HG03342 (cell line): ENCODE results near the gene PIP5KL1.
"Not testable (repeated sequence)": the region's sequence is repeated elsewhere in the genome, so short reads cannot be mapped to it uniquely, and the experiment has no call there.

ENCODE experiments used
- ATAC-seq: cut with Tn5 transposase; IDR thresholded peaks from one replicate; pipeline ENCODE4 v1.9.1; 2021; ENCODE audit warnings: mild to moderate bottlenecking, moderate library complexity; ENCODE audit not compliant: unreplicated experiment

The PIP5KL1 gene

DNA sequence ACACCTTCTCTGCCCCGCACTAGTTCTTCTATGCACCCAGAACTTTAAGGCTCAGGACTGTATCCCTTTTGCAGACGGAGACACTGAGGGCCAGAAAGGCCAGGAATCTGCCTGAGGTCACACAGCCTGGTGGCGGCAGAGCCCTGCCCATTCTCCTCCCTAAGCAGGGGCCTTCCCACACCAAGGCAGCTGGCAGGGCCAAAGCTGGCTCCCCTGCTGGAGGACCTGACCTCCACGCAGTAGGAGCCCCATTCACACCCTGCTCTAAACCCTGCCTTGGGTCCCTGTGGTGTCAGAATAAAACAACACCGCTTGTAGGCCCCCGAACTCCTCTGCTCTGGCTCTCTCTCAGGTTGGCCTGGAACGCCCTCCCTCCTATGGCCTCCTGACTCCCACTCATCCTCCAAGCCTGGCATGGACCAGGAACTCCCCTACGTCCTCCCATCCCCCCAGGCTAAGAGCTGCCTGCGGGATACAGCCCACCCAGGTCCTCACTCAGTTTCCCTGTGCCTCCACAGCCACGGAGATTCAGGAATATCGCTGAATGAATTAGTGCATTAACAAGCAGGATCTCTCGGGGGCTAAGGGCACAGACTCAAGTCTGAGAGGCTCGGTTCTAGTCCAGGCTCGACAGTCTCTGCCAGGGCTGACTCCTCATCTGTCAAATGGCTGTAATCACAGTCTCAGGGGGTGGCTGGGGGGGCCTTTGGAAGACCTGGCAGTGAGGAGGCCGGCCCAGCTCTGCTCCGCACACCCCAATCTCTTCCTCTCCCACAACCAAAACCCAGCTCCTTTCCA, 34.0 kb downstream of the PIP5KL1 start:
- ATAC-seq: no peak

DNA sequence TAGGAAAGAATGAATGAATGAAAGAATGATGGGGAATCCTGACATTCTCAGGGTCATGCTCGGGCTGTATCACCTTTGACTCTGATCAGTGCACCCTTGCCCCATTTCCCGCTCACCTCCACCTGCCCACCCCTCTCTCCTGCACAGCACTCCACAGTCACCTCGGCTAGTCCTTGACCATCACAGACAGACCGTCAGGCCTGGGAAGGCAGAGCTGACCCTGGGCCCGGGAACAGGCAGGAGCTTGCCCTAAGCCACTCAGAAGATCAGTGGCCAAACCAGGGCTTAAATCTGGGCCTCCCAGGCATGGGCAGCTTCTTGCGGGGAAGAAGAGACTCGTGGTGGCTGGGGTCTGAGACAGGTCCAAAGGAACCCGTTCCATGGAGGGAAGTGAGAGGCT, 34.8 kb downstream of the PIP5KL1 start:
- no peak for ATAC-seq

DNA sequence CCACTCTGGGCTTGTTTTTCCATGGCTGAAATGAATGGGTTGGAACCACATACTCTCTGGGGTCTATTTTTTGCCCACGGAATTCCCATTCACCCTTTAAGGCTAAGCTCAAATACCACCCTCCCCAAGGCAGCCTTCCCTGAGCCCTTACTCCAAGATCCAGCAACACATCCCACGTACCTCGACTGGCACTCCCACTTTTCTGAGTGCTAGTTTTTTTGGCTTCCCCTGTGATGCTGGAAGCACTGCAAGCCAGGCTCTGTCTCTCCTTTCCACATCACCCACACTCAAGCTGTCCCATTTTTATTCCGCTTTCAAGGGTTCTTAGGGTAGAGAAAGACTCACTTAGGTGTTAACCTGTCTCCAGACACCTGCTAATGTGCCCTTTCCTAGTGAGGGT, 37.2 kb downstream of the PIP5KL1 start:
- ATAC-seq: no peak

DNA sequence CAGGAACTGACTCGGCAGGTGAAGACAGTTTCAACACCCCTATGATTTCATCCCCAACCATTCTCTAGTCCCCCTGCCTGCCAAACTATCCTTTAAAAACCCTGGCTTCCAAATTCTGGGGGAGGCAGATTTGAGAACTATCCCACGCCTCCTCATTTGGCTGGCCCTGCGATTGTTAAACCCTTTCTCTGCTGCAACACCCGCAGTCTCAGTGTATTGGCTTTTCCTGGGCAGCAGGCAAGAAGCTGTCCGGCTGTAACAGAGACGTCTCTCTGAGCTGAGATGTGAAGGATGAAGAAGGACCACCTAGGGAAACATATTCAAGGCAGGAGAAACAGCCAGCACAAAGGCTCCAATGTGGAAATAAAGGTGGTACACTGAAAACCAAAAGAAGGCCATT, 37.7 kb downstream of the PIP5KL1 start:
- ATAC-seq: no peak

DNA sequence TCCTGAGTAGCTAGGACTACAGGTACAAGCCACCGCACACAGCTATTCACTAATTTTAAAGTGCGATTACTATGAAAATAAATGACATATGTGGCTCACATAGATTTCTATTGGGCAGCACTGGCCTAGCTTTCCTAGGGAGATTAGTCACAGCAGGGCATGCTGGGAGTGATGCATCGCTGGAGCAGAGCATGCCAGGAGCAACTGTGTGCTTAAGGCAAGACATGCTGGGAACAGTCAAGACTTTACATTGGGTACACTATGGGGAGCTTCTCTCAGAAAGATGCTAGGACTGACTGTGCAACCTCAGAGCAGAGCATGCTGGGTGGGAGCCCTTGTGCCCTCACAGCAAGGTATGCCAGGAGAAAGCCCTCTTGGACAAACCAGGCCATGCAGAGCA, 40.5 kb downstream of the PIP5KL1 start:
- no peak for ATAC-seq

DNA sequence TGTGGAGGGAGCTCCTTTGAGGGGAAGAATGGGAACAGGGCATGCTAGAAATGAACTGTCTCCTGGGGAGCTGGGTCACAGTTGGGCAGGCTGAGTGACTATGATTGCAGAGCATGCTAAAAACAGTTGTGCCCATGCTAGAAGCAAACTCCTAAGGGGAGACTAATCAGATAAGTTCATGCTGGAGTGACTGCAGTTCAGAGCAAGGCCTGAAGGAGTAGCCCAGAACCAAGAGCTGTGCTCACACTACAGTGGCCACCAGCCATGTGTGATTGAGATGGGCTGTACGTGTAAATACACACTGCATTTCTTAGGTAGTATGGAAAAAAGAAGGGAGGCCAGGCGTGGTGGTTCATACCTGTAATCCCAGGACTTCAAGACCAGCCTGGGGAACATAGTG, 42.8 kb downstream of the PIP5KL1 start:
- no peak for ATAC-seq

DNA sequence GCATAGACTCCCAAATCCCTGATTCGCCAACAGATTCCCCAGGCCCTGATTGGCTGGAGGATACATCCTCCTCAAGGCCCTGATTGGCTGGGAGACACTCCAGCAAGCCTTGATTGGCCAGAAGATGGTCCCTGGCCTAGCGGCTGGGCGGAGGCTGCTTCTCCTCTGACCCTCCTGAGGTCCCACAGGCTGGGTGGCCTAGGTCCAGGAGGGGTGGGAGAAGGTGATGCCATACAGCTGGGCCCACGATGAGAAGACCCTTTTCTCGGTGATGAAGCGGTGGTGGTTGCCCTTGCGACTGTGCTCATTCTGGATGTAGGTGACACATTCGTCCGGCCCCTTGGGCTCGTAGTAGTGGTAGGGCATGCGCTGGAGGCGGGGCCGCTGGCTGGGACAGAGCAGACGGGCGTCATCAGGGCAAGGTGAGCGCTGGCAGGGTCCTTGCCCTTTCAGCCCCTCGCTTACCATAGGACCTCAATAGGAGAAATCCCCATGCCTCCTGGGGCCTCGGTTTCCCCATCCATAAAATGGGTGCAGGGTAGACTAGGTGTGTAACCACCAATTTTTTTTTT, 44.1 kb downstream of the PIP5KL1 start:
- no peak for ATAC-seq

DNA sequence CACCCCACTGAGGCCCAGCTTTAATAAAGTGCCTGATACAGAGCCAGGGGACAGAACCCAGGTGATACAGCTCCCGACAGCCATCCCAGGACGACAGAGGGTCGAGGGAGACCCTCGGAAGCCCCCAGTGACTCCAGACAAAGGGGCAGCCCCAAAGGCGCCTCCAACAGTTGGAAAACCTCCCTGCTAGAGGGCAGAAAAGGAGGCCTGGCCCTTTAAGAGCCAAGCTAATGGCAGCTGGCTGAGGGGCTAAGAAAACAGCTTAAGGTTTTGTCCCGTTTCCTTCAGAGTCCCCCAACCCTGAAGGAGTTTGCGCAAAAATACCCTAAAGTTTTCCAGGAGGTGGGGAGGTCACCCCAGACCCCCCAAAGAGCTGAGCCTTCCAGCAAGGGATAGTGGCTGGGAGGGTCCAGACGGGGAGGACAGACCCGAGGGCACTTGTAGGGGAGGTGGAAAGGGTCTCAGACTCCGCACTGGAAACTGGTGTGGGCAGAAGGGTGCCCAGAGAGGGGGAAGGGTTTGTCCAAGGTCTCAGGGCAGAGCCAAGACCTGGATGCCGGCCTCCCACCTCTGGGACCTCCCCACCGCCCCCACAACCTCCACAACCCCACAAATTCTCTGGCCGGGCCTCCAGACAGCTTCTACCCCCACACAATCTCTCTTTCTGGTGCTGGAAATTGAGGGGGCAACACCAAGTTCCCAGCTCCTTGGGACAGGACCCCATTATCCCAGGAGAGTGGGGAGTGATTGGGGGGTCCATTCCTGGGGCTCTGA, 44.9 kb downstream of the PIP5KL1 start:
- ATAC-seq: no peak

DNA sequence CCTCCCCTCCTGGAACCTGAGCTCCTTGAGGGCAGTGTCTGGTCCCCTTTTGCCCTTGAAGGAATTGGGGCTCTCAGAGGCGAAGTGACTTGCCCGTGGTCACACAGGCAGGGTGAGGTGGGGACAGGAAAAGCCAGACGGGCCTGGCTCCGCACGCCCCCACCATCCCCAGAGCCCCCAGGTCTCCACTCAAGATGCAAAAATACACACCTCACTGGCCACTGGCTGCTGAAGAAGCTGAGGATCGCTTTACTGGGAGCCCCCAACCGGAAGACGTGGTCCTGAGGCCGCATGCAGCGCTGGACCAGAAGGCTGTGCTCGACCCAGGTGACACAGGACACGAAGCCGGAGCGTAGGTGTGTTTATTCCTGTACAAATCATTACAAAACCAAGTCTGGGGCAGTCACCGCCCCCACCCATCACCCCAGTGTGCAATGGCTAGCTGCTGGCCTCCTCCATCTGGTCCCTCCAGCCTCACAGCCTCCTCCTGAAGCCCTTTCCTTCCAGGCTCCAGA, 45.5 kb downstream of the PIP5KL1 start:
- no peak for ATAC-seq

DNA sequence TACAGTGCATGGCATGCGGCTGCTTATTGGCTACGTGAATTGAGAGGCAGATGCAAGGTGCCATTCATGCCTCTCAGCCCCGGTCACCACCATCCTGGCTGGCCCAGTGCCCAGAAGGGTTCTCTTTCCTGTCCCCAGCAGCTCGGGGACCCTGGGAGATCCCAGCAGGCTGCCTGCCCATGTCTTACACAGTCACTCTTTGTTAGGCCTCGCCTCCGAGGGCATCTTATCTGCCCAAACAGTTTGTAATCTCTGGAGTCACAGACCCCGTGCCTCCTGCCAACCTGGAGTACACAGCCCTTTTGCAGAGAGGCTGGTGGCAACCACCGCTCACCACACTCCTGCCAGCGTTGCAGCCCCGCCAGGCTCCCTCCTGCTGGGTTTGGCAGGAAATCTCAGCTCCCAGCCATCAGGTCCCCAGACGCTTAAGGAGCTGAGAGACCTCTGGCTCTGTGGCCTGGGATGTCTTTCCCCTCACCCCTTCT, 46.1 kb downstream of the PIP5KL1 start:
- ATAC-seq: no peak

DNA sequence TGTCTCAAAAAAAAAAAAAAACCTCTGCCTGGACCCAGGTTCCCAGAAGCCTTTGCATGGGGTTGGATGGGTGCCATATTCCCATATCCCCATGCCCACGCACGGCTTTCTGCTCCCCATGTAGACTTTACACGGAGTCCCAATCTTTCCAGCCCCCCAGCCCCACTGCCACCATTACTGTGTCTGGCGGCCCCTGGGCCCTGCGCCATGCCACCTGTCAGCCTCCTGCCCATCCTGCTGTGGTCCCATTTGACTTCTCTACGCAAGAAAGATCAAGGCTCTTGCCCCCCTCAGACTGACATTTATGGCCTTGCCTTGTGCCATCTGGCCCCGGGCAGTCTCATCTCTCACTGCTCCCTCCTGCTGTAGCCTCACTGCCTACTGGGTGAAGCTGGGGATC, 46.6 kb downstream of the PIP5KL1 start:
- no peak for ATAC-seq

DNA sequence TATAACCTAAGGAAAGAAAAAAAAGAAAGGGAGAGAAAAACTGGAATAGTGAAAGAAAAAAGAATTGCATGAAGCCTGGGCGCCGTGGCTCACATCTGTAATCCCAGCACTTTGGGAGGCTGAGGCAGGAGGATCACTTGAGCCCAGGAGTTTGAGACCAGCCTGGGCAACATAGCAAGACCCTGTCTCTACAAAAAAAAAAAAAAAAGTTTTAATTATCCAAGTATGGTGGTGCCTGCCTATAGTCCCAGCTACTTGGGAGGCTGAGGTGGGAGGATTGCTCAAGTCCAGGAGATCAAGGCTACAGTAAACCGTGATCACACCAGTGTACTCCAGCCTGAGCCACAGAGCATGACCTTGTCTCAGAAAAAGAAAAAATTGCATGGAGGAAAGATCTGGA, 48.9 kb downstream of the PIP5KL1 start:
- not testable (repeated sequence) for ATAC-seq

DNA sequence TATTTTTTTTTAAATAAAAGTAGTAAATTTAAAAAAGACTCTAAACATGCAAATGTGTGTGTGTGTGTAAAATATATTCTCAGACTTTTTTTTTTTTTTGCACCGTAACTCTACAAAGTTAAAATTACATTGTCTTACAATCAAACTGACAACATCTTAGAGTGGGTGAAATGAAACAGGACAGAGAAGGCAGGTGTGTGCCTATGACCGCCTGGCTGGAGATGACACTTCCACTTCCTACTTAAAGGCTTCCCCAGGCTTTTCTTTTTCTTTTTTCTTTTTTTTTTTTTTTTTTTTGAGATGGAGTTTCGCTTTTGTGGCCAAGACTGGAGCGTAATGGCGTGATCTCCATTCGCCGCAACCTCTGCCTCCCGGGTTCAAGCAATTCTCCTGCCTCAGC, 50.4 kb downstream of the PIP5KL1 start:
- no peak for ATAC-seq

DNA sequence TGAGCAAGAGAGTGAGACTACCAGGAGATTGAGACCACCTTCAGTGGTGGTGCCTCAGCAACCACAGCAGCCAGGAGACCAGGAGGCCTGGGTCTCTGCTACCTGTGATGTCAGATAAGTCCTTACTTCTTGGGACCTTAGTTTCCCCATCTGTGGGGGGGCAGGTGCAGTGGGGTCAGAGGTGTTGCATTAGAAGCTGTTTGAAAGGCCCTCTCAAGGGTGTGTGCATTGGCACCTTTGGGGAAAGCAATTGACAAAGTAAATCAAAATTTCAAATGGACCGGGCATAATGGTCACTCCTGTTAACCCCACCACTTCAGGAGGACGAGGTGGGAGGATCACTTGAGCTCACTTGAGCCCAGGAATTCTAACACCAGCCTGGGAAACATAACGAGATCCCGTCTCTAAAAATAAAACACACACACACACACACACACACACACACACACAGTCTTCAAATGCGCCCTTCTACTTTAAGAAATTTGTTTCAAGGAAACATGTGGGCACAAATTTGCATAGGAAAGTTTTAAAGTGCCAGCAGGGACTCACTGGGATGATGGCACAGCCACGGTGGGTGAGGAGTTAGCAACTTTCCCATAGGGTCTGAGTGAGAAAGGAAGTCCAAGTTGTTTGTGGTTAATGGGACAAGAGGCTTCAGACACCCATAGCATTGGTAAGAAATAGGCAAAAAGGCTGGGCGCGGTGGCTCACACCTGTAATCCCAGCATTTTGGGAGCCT, 51.8 kb downstream of the PIP5KL1 start:
- ATAC-seq: no peak

DNA sequence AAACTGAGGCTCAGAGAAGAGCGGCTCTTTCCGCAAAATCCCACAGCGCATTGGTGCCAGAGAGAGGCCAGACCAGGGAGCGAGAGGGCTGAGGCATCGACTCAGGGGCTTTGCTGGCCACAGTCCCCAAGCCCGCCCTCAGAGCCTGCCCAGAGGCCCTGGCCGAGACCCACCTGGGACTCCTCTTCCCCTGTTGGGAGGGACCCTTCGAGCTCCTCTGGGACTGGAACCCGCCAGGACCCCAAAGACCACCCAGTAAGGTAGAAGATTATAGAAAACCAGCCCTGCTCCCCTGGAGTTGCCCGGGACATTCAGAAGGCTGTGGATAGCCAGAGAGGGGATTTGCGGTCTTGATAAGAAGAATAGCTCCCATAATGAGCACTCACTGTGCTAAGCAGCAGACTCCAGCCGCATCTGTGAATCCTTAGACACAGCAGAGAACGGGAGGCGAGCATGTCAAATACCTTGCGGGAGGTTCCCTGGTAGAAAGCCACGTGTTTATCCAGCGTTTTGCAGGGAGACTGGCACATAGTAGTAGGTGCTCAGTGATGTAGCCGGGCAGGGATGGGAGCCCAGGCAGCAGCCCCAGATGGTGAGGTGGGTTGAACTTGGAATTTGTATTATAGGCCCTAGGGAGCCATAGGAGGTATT, 52.5 kb downstream of the PIP5KL1 start:
- ATAC-seq: no peak

DNA sequence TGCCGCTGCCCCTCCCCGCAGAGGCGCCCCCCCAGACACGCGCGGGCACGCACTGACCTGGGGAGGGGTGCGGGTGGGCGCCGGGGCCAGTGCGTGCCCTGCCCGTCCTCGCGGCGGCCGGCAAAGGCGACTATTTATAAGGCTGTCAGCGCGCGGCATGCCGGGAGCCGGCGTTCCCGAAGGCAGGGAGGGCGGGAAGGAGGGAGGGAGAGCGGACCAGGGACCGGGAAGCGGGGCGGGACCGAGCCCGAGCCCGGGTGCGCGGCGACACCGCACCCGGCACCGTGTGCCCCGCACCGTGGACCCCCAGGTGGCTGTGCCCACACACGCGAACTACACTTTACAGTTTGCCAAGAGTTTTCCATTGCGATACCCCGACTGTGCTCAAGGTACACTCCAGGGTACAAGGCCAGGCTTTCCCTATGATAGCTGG, 53.0 kb downstream of the PIP5KL1 start, which contains the start of gene AK1:
Gene AK1, minus strand, starts transcription at position 110 of the 433 bp plus-strand sequence. CDS start 3,058 bp downstream, outside the sequence.
- ATAC-seq: no peak

DNA sequence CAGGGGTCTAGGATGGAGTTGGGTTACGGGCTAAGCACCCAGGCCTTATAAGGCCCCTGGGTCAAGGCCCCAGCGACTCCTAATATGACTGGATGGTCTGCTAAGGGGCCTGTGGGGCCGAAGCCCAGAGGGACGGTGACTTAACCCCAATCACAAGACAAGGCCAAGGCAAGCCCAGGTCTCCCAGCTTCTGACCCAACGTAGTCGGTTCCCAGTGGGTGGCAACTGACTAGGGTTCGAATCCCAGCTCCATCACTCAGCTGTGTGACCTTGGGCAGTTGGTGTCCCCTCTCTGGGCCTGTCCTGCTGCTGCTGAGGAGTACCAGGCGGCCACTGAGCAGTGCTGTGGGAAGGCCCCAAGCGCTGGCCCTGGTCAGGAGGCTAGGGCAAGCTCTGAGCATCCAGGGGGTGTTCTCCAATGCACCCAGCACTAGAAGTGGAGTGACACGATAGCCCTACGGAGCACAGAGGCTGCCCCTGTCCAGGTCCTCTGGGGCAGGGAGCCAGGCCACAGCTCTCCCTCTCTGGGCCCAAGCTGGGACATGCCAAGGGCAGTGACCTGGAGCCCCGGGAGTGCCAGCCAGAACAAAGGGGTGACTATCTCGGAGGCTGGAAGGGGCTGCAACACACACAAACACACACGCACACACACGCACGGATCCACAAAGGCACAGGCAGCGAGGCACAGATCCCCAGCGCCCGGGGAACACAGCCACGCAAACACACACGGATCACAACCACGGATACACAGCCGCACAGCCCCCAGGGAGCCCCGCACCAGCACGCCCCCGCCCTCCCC, 53.6 kb downstream of the PIP5KL1 start:
- ATAC-seq: no peak

DNA sequence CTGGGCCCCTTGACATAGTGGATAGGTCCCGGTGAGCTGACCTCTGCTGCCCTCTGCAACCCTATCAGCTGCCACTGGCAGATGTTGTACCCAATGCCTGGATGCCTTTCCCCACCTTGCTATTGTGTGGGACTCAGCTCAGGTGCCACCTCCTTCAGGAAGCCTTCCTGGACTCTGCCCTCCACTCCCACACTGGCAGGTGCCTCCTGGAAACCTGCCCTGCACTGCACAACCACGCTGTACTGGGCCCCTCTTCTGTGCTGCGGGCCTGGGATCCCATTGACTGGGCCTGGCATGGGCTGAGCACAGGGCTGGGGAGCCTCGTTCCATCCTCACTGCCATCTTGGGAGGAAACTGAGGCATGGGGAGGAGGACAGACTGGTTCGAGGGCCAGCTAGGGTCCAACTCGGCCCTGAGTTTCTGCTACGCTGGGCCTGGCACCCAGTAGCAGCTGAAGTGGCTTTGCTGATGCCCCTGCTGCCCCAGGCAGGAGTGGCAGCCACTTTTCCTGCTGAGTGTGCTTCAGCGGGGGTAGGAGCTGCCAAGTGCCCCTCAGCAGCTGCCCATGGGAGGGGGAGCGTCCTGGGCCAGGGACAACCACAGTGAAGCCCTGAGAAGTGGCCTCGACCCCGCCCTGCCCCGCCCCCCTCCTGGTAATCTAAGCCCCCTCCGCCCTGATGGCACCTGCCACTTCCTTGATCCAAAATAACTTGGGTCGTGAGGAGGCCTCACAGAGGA, 54.4 kb downstream of the PIP5KL1 start:
- ATAC-seq: no peak
